Tibial nerve (tissue), 4 donors: ENCODE results near the gene RAD9B. TPM values are rescaled to one million over a fixed set of nuclear protein-coding genes. Genes with fewer than 3 reads are reported as not detected.
A peak's percentile ranks its signal among the peaks of the same experiment; 100 is the strongest.
"Not testable (repeated sequence)": the region's sequence is repeated elsewhere in the genome, so short reads cannot be mapped to it uniquely, and the experiment has no call there.

Experiments
- DNase-seq, 2 donors: peaks; one replicate each; pipeline ENCODE4 v3.0.0-alpha.2; 2019; ENCODE audit warnings: low spot score in 2 of 2
- H3K27ac ChIP-seq, 4 donors: fragments of 200-600 bp; sonication (generic) in 3 of 4; one replicate each; pipeline ENCODE4 v1.5.1; 2017 to 2019; ENCODE audit warnings: mild to moderate bottlenecking in 1 of 4
- H3K27me3 ChIP-seq, 2 donors: fragments of 200-600 bp; sonication (generic) in 1 of 2; one replicate each; pipeline versions ENCODE4 v1.5.1 to v1.6.0; 2017 to 2019
- H3K36me3 ChIP-seq, 3 donors: fragments of 200-600 bp; sonication (generic); one replicate each; pipeline ENCODE4 v1.5.1; 2018 to 2019
- H3K4me1 ChIP-seq, 4 donors: fragments of 200-600 bp; sonication (generic) in 3 of 4; one replicate each; pipeline ENCODE4 v1.5.1; 2017 to 2019
- H3K4me3 ChIP-seq, 4 donors: fragments of 200-600 bp; sonication (generic) in 3 of 4; one replicate each; pipeline ENCODE4 v1.5.1; 2017 to 2019; ENCODE audit warnings: mild to moderate bottlenecking in 1 of 4, moderate library complexity in 1 of 4
- H3K9me3 ChIP-seq, 4 donors: fragments of 200-600 bp; sonication (generic) in 3 of 4; one replicate each; pipeline ENCODE4 v1.5.1; 2017 to 2019
- CTCF ChIP-seq, 5 experiments: fragments of 200-600 bp in 3 of 5; fragments of 450-650 bp in 2 of 5; sonication (generic) in 3 of 5; IDR thresholded peaks; one replicate each; pipeline ENCODE4 v1.5.1; 2016 to 2019; ENCODE audit warnings: antibody characterized with exemption in 5 of 5, mild to moderate bottlenecking in 3 of 5, moderate library complexity in 2 of 5
- EP300 ChIP-seq, 2 donors: sonication (generic); formaldehyde crosslinking; IDR thresholded peaks; one replicate each; pipeline ENCODE4 v1.6.1; 2017; ENCODE audit warnings: antibody characterized with exemption in 2 of 2, mild to moderate bottlenecking in 1 of 2
- POLR2A ChIP-seq, 2 donors: fragments of 450-650 bp; IDR thresholded peaks; one replicate each; pipeline ENCODE4 v1.6.1; 2017; ENCODE audit warnings: antibody characterized with exemption in 2 of 2, mild to moderate bottlenecking in 2 of 2, moderate library complexity in 2 of 2
- WGBS, 2 donors: methylation state at CpG; one replicate each; pipeline ENCODE4 v1.1.5; 2018; 5-methylcytosine and 5-hydroxymethylcytosine counted together
- total RNA-seq, 4 donors: library from RNA; depleted of rRNA; stranded (reverse); fragments of >200 nt; gene quantifications; one replicate each; pipeline ENCODE4 v1.1.0, GENCODE V29; 2016

Gene RAD9B
- total RNA-seq: 1 to 10 TPM in 1 of 4 donors, under 1 TPM in 3; 0.30 to 2.4 (median 0.71) TPM

- WGBS, 2 donors: 6 to 7% methylated on average over 56 to 60 of the region's 61 CpGs
- Histone ChIP-seq H3K4me1 (peaks cover 3 to 43% (median 22%) of the 10 kb centered on the region in 4 donors), H3K9me3 (no peaks in the 10 kb centered on the region), H3K36me3 (peaks cover 0 to 5% (median 0%) of the 10 kb centered on the region in 3 donors), H3K27ac (peak within 1 kb of the TSS; percentile 85 to 98 (median 92)), H3K4me3 (peak within 1 kb of the TSS; percentile 89 to 100 (median 94)), H3K27me3 (no peaks in the 10 kb centered on the region)
- TF ChIP-seq POLR2A (IDR thresholded peaks at IDR 0.05) (peak; percentile 76 to 89), CTCF (IDR thresholded peaks at IDR 0.05) (peak in 1 of 5 experiments; percentile 51), EP300 (IDR thresholded peaks at IDR 0.05) (peak; percentile 94 to 98)
- peak; percentile 96 to 97 for DNase-seq
Observed at GRCh38 chr12:110501752-110502738, at the start of gene RAD9B, which contains the start of gene VPS29. TSS of gene RAD9B (plus strand) at chr12:110502331. CDS start at chr12:110502338, 7 bp downstream. TSS of gene VPS29 (minus strand) at chr12:110502111. CDS start at chr12:110502051, 60 bp downstream.

GRCh38 chr12:110453569-110454296 lies 48.4 kb upstream of the RAD9B start:
- H3K36me3 ChIP-seq: peaks cover 0 to 58% (median 0%) of the 10 kb centered on the region in 3 donors
- TF ChIP-seq POLR2A (IDR thresholded peaks at IDR 0.05) (no peak), EP300 (IDR thresholded peaks at IDR 0.05) (no peak), CTCF (IDR thresholded peaks at IDR 0.05) (no peak)
- H3K9me3 ChIP-seq: no peaks in the 10 kb centered on the region
- no peak overlapping the region for H3K4me3 ChIP-seq
- DNase-seq: no peak
- WGBS, 2 donors: 90 to 92% methylated on average over 4 of the region's 4 CpGs
- H3K27ac ChIP-seq: no peak overlapping the region
- no peaks in the 10 kb centered on the region for H3K27me3 ChIP-seq
- peaks cover 0 to 11% (median 8%) of the 10 kb centered on the region in 4 donors for H3K4me1 ChIP-seq

- DNase-seq: no peak
- TF ChIP-seq CTCF (IDR thresholded peaks at IDR 0.05) (no peak), POLR2A (IDR thresholded peaks at IDR 0.05) (no peak), EP300 (IDR thresholded peaks at IDR 0.05) (no peak)
- H3K4me3 ChIP-seq: no peak overlapping the region
- H3K27ac ChIP-seq: no peak overlapping the region
- H3K27me3 ChIP-seq: no peaks in the 10 kb centered on the region
- H3K4me1 ChIP-seq: no peaks in the 10 kb centered on the region
- H3K9me3 ChIP-seq: no peaks in the 10 kb centered on the region
- H3K36me3 ChIP-seq: peaks cover 0 to 87% (median 0%) of the 10 kb centered on the region in 3 donors
- WGBS, 2 donors: 65 to 70% methylated on average over 4 of the region's 4 CpGs
Observed at GRCh38 chr12:110458756-110459155, 43.4 kb upstream of the RAD9B start.

GRCh38 chr12:110461189-110461588 lies 40.9 kb upstream of the RAD9B start:
- WGBS, 2 donors: 87 to 90% methylated on average over 5 of the region's 5 CpGs
- H3K4me3 ChIP-seq, H3K27ac ChIP-seq, DNase-seq, H3K27me3 ChIP-seq, H3K9me3 ChIP-seq: not testable (repeated sequence)
- Histone ChIP-seq H3K4me1 (peaks cover 0 to 11% (median 0%) of the 10 kb centered on the region in 4 donors), H3K36me3 (peaks cover 0 to 85% (median 4%) of the 10 kb centered on the region in 3 donors)

GRCh38 chr12:110465024-110465423 lies 37.1 kb upstream of the RAD9B start:
- Histone ChIP-seq H3K27me3 (no peaks in the 10 kb centered on the region), H3K36me3 (peaks cover 0 to 52% (median 4%) of the 10 kb centered on the region in 3 donors), H3K4me3 (no peak overlapping the region), H3K4me1 (peaks cover 8 to 38% (median 18%) of the 10 kb centered on the region in 4 donors), H3K9me3 (no peaks in the 10 kb centered on the region), H3K27ac (no peak overlapping the region)
- WGBS, 2 donors: 94 to 100% methylated on average over 2 of the region's 2 CpGs
- TF ChIP-seq EP300 (IDR thresholded peaks at IDR 0.05) (no peak), POLR2A (IDR thresholded peaks at IDR 0.05) (no peak), CTCF (IDR thresholded peaks at IDR 0.05) (no peak)
- no peak for DNase-seq

GRCh38 chr12:110465765-110466164 lies 36.4 kb upstream of the RAD9B start:
- not testable (repeated sequence) for H3K9me3 ChIP-seq, H3K27me3 ChIP-seq, H3K4me3 ChIP-seq, H3K27ac ChIP-seq, DNase-seq
- peaks cover 0 to 44% (median 4%) of the 10 kb centered on the region in 3 donors for H3K36me3 ChIP-seq
- H3K4me1 ChIP-seq: peaks cover 8 to 39% (median 18%) of the 10 kb centered on the region in 4 donors
- WGBS, 2 donors: 90 to 91% methylated on average over 11 of the region's 11 CpGs
